ENCODE results near the gene KCNAB1.

GRCh38 chr3:156311930-156312329, 191.6 kb downstream of the KCNAB1 start:
- TF ChIP-seq, protein P1, sequence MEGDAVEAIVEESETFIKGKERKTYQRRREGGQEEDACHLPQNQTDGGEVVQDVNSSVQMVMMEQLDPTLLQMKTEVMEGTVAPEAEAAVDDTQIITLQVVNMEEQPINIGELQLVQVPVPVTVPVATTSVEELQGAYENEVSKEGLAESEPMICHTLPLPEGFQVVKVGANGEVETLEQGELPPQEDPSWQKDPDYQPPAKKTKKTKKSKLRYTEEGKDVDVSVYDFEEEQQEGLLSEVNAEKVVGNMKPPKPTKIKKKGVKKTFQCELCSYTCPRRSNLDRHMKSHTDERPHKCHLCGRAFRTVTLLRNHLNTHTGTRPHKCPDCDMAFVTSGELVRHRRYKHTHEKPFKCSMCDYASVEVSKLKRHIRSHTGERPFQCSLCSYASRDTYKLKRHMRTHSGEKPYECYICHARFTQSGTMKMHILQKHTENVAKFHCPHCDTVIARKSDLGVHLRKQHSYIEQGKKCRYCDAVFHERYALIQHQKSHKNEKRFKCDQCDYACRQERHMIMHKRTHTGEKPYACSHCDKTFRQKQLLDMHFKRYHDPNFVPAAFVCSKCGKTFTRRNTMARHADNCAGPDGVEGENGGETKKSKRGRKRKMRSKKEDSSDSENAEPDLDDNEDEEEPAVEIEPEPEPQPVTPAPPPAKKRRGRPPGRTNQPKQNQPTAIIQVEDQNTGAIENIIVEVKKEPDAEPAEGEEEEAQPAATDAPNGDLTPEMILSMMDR (IDR thresholded peaks at IDR 0.05): no peak
- no peak for TF ChIP-seq EP300 (IDR thresholded peaks at IDR 0.05)
- no peak for TF ChIP-seq POLR2AphosphoS5 (IDR thresholded peaks at IDR 0.05)

All from suprapubic skin (tissue), 4 donors.